Sigmoid colon (tissue), 4 donors: Measurements from ENCODE around the gene PLEKHM1.

Source experiments
- POLR2A ChIP-seq, 2 donors: fragments of 450-650 bp; IDR thresholded peaks; one replicate each; pipeline ENCODE4 v1.6.1; 2016; ENCODE audit warnings: antibody characterized with exemption in 2 of 2, mild to moderate bottlenecking in 2 of 2, moderate library complexity in 2 of 2
- POLR2AphosphoS5 ChIP-seq, 4 donors: sonication (generic); formaldehyde crosslinking; IDR thresholded peaks; one replicate each; pipeline ENCODE4 v1.6.1; 2017; ENCODE audit warnings: antibody characterized with exemption in 4 of 4
- TF ChIP-seq, protein P1 (sequence below), 4 experiments: fragments of 450-650 bp in 3 of 4; fragments of 200-600 bp in 1 of 4; IDR thresholded peaks; one replicate each; pipeline ENCODE4 v1.5.1; 2016 to 2019; ENCODE audit warnings: antibody characterized with exemption in 4 of 4, mild to moderate bottlenecking in 3 of 4, moderate library complexity in 2 of 4

DNA sequence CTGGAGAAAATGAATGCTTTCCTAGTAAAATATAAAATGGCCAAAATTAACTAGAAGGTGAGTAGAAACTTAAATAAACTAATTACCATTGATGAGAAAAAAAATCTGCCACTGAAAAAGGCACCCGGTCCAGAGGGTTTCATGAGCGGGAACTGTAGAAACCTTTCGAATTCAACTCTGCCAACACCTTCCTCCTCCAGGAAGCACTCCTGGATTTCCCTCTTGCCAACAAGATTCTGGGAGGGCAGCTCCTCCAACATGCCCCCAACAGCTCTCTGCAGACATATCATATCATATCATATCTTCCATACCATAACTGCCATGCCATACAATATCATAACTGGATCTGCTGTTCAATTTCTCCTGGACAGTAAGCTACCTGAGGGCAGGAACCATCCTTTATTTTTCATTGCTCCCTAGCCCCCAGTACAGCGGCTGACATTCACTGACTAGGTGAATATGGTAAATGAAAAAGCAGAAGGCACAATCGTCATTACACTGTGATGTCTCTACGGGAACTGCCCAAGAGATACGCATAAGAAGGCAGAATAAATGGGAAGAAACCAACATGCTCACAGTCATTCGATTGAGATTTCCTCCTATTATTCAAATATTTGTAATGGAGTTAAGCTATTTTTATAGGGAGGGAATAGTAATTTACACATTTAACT is 67.1 kb downstream of the PLEKHM1 start:
- TF ChIP-seq POLR2A (IDR thresholded peaks at IDR 0.05) (no peak), POLR2AphosphoS5 (IDR thresholded peaks at IDR 0.05) (no peak)
- TF ChIP-seq, protein P1, sequence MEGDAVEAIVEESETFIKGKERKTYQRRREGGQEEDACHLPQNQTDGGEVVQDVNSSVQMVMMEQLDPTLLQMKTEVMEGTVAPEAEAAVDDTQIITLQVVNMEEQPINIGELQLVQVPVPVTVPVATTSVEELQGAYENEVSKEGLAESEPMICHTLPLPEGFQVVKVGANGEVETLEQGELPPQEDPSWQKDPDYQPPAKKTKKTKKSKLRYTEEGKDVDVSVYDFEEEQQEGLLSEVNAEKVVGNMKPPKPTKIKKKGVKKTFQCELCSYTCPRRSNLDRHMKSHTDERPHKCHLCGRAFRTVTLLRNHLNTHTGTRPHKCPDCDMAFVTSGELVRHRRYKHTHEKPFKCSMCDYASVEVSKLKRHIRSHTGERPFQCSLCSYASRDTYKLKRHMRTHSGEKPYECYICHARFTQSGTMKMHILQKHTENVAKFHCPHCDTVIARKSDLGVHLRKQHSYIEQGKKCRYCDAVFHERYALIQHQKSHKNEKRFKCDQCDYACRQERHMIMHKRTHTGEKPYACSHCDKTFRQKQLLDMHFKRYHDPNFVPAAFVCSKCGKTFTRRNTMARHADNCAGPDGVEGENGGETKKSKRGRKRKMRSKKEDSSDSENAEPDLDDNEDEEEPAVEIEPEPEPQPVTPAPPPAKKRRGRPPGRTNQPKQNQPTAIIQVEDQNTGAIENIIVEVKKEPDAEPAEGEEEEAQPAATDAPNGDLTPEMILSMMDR (IDR thresholded peaks at IDR 0.05) = no peak
